Smooth muscle cell (in vitro differentiated cells): Measurements from ENCODE around the gene S100A2. TPM values are rescaled to one million over a fixed set of nuclear protein-coding genes. Genes with fewer than 3 reads are reported as not detected.
A peak's percentile ranks its signal among the peaks of the same experiment; 100 is the strongest.

Experiments
- DNase-seq: peaks from one replicate; lab custom pipeline; 2025; ENCODE audit not compliant: unreplicated experiment; lab: John Stamatoyannopoulos, UW
- H2AFZ ChIP-seq: fragments of 200-600 bp; sonication (generic); 2 replicates; pipeline ENCODE4 v1.6.0; 2016; ENCODE audit warnings: antibody characterized with exemption, low read depth, mild to moderate bottlenecking
- H3F3A ChIP-seq: fragments of 200-600 bp; sonication (generic); 2 replicates; pipeline ENCODE4 v1.6.0; 2017; ENCODE audit warnings: antibody characterized with exemption, low read depth
- H3K27ac ChIP-seq: fragments of 200-600 bp; sonication (generic); 2 replicates; pipeline ENCODE4 v1.5.1; 2016; ENCODE audit warnings: low read depth, mild to moderate bottlenecking
- H3K27me3 ChIP-seq: fragments of 200-600 bp; sonication (generic); 2 replicates; pipeline ENCODE4 v1.6.1; 2016; ENCODE audit warnings: low read depth, mild to moderate bottlenecking
- H3K36me3 ChIP-seq: fragments of 200-600 bp; sonication (generic); 2 replicates; pipeline ENCODE4 v1.5.1; 2016; ENCODE audit warnings: low read depth
- H3K4me1 ChIP-seq: fragments of 200-600 bp; sonication (generic); 2 replicates; pipeline ENCODE4 v1.5.1; 2016; ENCODE audit warnings: low read depth
- H3K4me2 ChIP-seq: fragments of 200-600 bp; sonication (generic); 2 replicates; pipeline ENCODE4 v1.6.0; 2016; ENCODE audit warnings: mild to moderate bottlenecking
- H3K4me3 ChIP-seq: fragments of 200-600 bp; sonication (generic); 2 replicates; pipeline ENCODE4 v1.5.1; 2016; ENCODE audit warnings: mild to moderate bottlenecking
- H3K79me2 ChIP-seq: fragments of 200-600 bp; sonication (generic); 2 replicates; pipeline ENCODE4 v1.6.0; 2016; ENCODE audit warnings: low read depth, mild to moderate bottlenecking
- H3K9ac ChIP-seq: fragments of 200-600 bp; sonication (generic); 2 replicates; pipeline ENCODE4 v1.6.0; 2016; ENCODE audit warnings: low read depth
- H3K9me3 ChIP-seq: fragments of 200-600 bp; sonication (generic); replicated peaks from 2 replicates; pipeline ENCODE4 v1.5.1; 2016; ENCODE audit warnings: low read depth
- H4K20me1 ChIP-seq: fragments of 200-600 bp; sonication (generic); 2 replicates; pipeline ENCODE4 v1.6.0; 2016; ENCODE audit warnings: low read depth
- WGBS: methylation state at CpG from one replicate; pipeline ENCODE4 v1.1.7; 2016; ENCODE audit warnings: low lambda C conversion rate; 5-methylcytosine and 5-hydroxymethylcytosine counted together
- polyA plus RNA-seq: library from polyadenylated mRNA; unstranded; fragments of >200 nt; fragmentation: Nextera tagmentation; extraction: Ambion mirVana; gene quantifications from 2 replicates; pipeline ENCODE4 v1.2.1, GENCODE V29; 2016
- total RNA-seq: library from RNA; depleted of rRNA; stranded (reverse); fragments of >200 nt; gene quantifications from 2 replicates; pipeline ENCODE4 v1.2.3, GENCODE V29; 2014
- TF ChIP-seq, protein P1 (sequence below): fragments of 200-600 bp; sonication (generic); IDR thresholded peaks from 2 replicates; pipeline ENCODE4 v1.5.1; 2017; ENCODE audit warnings: borderline replicate concordance, mild to moderate bottlenecking, antibody characterized with exemption; ENCODE audit not compliant: insufficient read depth, poor library complexity, severe bottlenecking

Gene S100A2
- total RNA-seq (2.3 and 7.3 TPM in 2 replicates), polyA plus RNA-seq (16.6 and 20.4 TPM in 2 replicates)

DNA sequence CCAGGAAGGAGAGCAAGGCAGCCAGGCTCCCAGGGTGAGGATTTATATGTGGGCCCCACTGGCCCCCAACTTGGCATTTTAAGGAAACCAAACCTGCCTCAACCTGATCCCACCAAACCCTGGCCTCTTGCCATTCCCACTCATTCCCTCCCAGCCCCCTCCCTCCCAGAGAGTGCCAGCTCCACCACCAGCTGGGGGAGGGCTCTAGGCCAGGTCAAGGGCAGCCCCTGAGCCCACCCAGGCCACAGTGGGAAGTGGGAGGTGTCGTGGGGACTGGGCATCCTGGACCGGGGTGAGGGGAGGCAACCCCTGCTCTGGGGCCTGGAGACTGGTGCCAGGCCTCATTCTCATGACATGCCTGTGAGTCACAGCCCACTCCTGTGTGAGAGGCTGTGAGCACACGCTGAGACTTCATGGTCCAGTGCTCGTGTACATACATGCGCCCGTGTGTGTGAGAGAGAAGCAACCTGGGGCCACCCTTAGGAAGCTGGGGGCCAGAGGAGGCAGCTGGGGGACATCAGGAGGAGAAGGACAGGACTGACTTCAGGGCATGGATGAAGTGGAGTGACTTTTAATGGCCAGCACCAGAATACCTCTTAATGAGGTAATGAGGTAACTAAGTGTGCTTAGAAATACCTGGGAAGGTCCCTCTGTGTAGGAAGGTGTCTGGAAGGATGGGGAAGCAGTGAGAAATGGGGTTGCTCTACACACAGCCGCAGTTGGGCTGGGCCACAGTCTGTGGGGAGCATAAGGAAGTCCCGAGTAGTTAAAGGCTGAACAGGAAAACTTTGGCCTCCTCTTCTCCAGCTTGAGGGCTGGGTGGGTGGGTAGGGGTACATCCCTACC is at the start of gene S100A2:
Gene S100A2 (minus strand): TSS at position 316 of the 846 bp plus-strand sequence. CDS start 1,967 bp downstream, outside the sequence.
- Histone ChIP-seq H3F3A (peaks cover 8% of the 10 kb centered on the region), H4K20me1 (no peaks in the 10 kb centered on the region), H3K4me1 (peaks cover 34% of the 10 kb centered on the region), H3K9ac (peak within 1 kb of the TSS; percentile 98), H3K4me3 (no peak within 1 kb of the TSS), H3K36me3 (no peaks in the 10 kb centered on the region), H3K4me2 (peak within 1 kb of the TSS; percentile 75), H3K9me3 (no peaks in the 10 kb centered on the region), H3K27me3 (no peaks in the 10 kb centered on the region), H3K79me2 (no peaks in the 10 kb centered on the region), H2AFZ (no peak within 1 kb of the TSS), H3K27ac (peak within 1 kb of the TSS; percentile 100)
- 14% methylated on average over 7 of the region's 8 CpGs for WGBS
- TF ChIP-seq, protein P1, sequence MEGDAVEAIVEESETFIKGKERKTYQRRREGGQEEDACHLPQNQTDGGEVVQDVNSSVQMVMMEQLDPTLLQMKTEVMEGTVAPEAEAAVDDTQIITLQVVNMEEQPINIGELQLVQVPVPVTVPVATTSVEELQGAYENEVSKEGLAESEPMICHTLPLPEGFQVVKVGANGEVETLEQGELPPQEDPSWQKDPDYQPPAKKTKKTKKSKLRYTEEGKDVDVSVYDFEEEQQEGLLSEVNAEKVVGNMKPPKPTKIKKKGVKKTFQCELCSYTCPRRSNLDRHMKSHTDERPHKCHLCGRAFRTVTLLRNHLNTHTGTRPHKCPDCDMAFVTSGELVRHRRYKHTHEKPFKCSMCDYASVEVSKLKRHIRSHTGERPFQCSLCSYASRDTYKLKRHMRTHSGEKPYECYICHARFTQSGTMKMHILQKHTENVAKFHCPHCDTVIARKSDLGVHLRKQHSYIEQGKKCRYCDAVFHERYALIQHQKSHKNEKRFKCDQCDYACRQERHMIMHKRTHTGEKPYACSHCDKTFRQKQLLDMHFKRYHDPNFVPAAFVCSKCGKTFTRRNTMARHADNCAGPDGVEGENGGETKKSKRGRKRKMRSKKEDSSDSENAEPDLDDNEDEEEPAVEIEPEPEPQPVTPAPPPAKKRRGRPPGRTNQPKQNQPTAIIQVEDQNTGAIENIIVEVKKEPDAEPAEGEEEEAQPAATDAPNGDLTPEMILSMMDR, result no peak
- no peak for DNase-seq

DNA sequence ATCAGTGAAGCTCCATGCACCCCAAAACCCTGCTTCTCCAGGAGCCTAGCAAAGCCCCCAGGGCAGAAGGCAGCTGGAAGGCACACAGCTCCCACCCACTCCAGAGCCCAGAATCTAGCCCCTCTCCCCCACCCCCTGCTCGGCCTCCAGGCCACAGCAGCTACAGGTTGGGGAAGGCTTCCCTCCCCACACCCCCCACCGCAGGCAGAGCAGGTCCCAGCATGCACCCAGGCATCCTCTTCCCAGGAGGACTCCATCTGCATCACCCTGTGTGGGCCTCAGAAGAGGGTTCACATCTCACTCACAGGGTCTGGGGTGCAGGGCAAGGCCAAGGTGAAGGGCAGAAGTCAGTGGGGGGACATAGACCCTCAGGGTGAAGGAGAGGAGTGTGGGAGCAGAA is 49.8 kb upstream of the S100A2 start:
- no peak overlapping the region for H3K27ac ChIP-seq
- H3K36me3 ChIP-seq, result no peaks in the 10 kb centered on the region
- H3K9me3 ChIP-seq, result no peaks in the 10 kb centered on the region
- no peak overlapping the region for H2AFZ ChIP-seq
- H3K4me3 ChIP-seq, result peak overlapping the region; percentile 39
- WGBS, result 87% methylated on average over 2 of the region's 2 CpGs
- TF ChIP-seq, protein P1, result no peak
- H3K4me2 ChIP-seq, result peak overlapping the region; percentile 11
- no peak overlapping the region for H3K9ac ChIP-seq
- no peak for DNase-seq
- H3K79me2 ChIP-seq, result peaks cover 30% of the 10 kb centered on the region
- H3F3A ChIP-seq, result peaks cover 4% of the 10 kb centered on the region
- no peaks in the 10 kb centered on the region for H4K20me1 ChIP-seq
- peaks cover 24% of the 10 kb centered on the region for H3K4me1 ChIP-seq
- no peaks in the 10 kb centered on the region for H3K27me3 ChIP-seq

DNA sequence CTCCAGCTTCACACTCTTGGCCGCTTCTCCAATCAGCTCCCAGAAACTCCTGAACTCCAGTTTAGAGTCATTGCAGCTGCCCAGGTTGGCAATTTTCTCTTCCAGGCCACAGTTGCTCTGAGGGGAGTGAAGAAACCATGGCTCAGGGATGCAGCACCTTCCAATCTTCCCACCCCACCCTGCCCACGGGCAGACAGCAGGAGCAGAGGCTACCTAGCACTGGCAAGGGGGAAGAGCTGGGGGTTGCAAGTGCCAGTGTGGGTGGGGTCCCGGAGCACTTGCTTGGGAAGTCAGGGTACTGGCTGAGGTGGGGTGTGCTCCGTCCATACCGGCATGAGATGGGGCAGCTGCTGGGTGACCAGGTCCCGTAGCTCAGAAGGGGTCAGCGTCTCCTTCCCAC is 49.3 kb upstream of the S100A2 start:
- WGBS, result 93% methylated on average over 6 of the region's 7 CpGs

More for the DNA sequence above, 49.3 kb upstream of the S100A2 start:
- Histone ChIP-seq H3K79me2 (peaks cover 33% of the 10 kb centered on the region), H3K27ac (no peak overlapping the region), H3K4me2 (no peak overlapping the region), H4K20me1 (no peaks in the 10 kb centered on the region), H3K27me3 (no peaks in the 10 kb centered on the region), H3K4me3 (no peak overlapping the region), H3K36me3 (no peaks in the 10 kb centered on the region), H3K4me1 (peaks cover 29% of the 10 kb centered on the region), H3K9ac (no peak overlapping the region), H2AFZ (no peak overlapping the region), H3F3A (peaks cover 8% of the 10 kb centered on the region), H3K9me3 (no peaks in the 10 kb centered on the region)
- TF ChIP-seq, protein P1, result no peak
- no peak for DNase-seq
